Measurements from ENCODE around the gene PEX3.
A peak's percentile ranks its signal among the peaks of the same experiment; 100 is the strongest.
"Not testable (repeated sequence)": the region's sequence is repeated elsewhere in the genome, so short reads cannot be mapped to it uniquely, and the experiment has no call there.

Gene PEX3

DNA sequence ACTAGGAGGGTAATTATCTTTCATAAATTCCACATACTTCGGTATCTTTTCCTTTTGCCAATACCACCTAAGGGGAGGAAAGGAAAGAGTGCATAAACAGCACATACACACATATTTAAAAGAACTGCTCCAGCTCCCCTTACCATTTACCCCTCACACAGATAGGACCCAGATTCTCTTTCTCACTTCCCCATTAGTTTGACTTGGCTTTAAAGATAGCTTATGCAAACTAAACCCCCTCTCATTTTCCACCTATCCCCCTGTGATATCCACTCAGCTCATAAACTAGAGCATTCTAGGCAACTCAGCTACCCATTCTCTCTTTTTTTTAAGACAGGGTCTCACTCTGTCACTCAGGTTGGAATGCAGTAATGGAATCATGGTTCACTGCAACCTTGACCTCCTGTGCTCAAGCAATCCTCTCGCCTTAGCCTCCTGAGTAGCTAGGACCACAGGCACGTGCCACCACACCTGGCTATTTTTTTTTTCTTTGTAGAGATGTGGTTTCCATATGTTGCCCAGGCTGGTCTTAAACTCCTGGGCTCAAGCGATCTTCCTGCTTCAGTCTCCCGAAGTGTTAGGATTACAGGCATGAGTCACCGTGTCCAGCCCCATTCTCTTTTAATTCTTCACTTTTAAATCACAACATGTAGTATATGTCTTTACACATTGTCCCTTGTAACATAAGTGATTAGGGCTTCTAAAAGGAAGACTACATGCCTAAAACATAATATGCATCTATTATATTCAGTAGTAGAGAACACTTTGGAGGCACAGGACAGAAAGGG lies 56.9 kb downstream of the PEX3 start:
- no peak for DNase-seq (ENCODE audit: low read depth)
- TF ChIP-seq CTCF (IDR thresholded peaks at IDR 0.05; ENCODE audit: low read depth, low read length) = no peak
- no peak overlapping the region for H3K4me3 ChIP-seq (ENCODE audit: low read depth, low read length)

DNA sequence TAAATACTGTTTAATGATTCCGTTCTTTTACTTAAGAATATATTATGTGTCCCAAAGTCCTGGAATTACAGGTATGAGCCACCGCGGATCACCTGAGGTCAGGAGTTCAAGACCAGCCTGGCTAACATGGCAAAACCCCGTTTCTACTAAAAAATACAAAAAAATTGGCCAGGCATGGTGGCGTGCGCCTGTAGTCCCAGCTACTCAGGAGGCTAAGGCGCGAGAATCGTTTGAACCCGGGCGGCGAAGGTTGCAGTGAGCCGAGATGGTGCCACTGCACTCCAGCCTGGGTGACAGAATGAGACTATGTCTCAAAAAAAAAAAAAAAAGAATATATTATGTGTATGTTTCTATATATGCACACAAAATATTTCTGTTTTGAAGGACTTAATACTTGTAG lies 59.7 kb downstream of the PEX3 start:
- H3K4me3 ChIP-seq (ENCODE audit: low read depth, low read length) = peak overlapping the region; percentile 74
- not testable (repeated sequence) for DNase-seq (ENCODE audit: low read depth)

DNA sequence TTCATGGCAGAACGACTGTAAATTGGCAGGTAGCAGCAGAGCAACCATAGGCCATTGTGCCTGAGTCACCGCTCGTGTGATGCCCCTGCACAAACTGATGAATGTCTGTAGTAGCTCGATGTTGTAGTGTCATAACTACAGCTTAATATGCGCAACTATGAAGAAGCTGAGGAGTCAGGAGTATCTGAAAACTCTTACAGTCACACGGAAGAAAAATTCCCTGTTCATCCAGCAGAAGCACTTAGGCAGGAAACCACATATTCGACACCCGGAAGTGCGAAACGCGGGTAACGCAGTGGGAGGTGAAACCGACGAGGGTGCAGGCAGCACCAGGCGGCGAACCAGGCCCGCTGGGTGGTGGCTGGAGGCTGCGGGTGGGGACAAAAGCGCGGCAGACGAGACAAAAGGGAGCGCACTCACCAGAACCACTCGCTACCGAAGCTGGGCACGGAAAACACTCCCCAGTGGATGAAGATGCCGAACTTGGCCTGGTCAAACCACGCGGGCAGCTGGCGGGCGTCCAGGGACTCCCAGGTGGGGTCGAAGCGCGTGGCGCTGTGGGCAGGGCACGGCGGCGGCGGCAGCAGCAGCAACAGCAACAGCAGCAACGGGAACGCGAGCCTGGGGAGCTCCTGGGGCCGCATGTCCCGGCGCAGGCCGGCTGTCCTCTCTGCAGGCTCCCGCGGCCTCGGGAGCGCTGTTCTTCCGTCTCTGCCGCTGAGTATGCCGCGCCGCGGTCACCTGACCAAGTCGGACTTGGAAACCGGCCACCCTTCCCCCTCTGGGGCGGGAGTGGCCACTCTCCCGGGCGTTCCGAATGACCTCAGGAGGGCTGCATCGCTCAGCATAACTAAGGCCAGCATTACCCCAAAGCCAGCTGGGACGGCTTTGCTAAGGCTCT lies 60.6 kb downstream of the PEX3 start, which contains the start of gene FUCA2:
FUCA2 (minus strand) TSS at position 730 of the 901 bp plus-strand sequence; CDS start at position 644, 86 bp downstream.
- peak; percentile 90 for DNase-seq (ENCODE audit: low read depth)
- TF ChIP-seq MYC (IDR thresholded peaks at IDR 0.05; ENCODE audit: low read depth, low read length) = peak; percentile 85
- TF ChIP-seq CTCF (IDR thresholded peaks at IDR 0.05; ENCODE audit: low read depth, low read length) = no peak
- peak; percentile 65 for TF ChIP-seq MAX (IDR thresholded peaks at IDR 0.05; ENCODE audit: low read depth, low read length)
- peak; percentile 56 for TF ChIP-seq POLR2A (IDR thresholded peaks at IDR 0.05; ENCODE audit: extremely low read depth, insufficient read length)
- H3K4me3 ChIP-seq (ENCODE audit: low read depth, low read length) = peak within 1 kb of the TSS; percentile 74

DNA sequence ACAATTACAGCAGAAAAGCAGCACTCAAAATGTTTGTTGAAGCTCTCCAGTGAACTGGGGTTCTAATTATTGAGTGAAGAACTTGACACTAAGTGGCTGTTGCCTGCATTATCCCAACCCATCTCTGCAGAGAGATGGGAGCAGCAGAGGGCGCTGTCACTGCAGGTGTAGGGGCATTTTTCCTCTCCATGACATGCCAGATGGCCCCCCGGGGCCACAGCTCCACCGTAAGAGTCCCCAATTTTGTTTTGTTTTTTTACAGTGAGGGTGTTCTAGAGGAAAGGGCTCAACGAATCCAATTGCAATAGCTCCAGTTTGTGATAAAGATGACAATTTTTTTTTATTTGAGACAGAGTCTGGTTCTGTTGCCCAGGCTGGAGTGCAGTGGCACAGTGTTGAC lies 62.8 kb downstream of the PEX3 start:
- DNase-seq (ENCODE audit: low read depth) = peak; percentile 71
- H3K4me3 ChIP-seq (ENCODE audit: low read depth, low read length) = no peak overlapping the region
- TF ChIP-seq POLR2A (IDR thresholded peaks at IDR 0.05; ENCODE audit: extremely low read depth, insufficient read length) = no peak
- peak; percentile 78 for TF ChIP-seq CTCF (IDR thresholded peaks at IDR 0.05; ENCODE audit: low read depth, low read length)
- no peak for TF ChIP-seq MAX (IDR thresholded peaks at IDR 0.05; ENCODE audit: low read depth, low read length)

GRCh38 chr6:143515061-143515760 lies 64.6 kb downstream of the PEX3 start:
- no peak overlapping the region for H3K4me3 ChIP-seq (ENCODE audit: low read depth, low read length)
- no peak for DNase-seq (ENCODE audit: low read depth)
- TF ChIP-seq CTCF (IDR thresholded peaks at IDR 0.05; ENCODE audit: low read depth, low read length) = no peak
- no peak for TF ChIP-seq POLR2A (IDR thresholded peaks at IDR 0.05; ENCODE audit: extremely low read depth, insufficient read length)
- no peak for TF ChIP-seq MYC (IDR thresholded peaks at IDR 0.05; ENCODE audit: low read depth, low read length)
- TF ChIP-seq MAX (IDR thresholded peaks at IDR 0.05; ENCODE audit: low read depth, low read length) = no peak

- DNase-seq (ENCODE audit: low read depth) = no peak
- TF ChIP-seq CTCF (IDR thresholded peaks at IDR 0.05; ENCODE audit: low read depth, low read length) (no peak), POLR2A (IDR thresholded peaks at IDR 0.05; ENCODE audit: extremely low read depth, insufficient read length) (no peak), MYC (IDR thresholded peaks at IDR 0.05; ENCODE audit: low read depth, low read length) (no peak), MAX (IDR thresholded peaks at IDR 0.05; ENCODE audit: low read depth, low read length) (no peak)
- H3K4me3 ChIP-seq (ENCODE audit: low read depth, low read length) = no peak overlapping the region
Measured at GRCh38 chr6:143515766-143516355, 65.3 kb downstream of the PEX3 start.
